GM20000 (cell line): Measurements from ENCODE around the gene SKI.

Experiments
- DNase-seq: peaks from one replicate; pipeline ENCODE4 v3.0.0; 2012; ENCODE audit warnings: low spot score
- CTCF ChIP-seq: IDR thresholded peaks from 2 replicates; pipeline ENCODE4 v1.5.1; 2012; ENCODE audit warnings: mild to moderate bottlenecking, control low read depth; ENCODE audit errors: extremely low read depth, missing control alignments

The SKI gene

GRCh38 chr1:2349806-2350205 lies 121.7 kb downstream of the SKI start:
- no peak for TF ChIP-seq CTCF
- DNase-seq, result no peak

GRCh38 chr1:2350501-2350900 lies 122.4 kb downstream of the SKI start:
- no peak for DNase-seq
- no peak for TF ChIP-seq CTCF

GRCh38 chr1:2350911-2351655 lies 123.0 kb downstream of the SKI start:
- DNase-seq, result no peak
- no peak for TF ChIP-seq CTCF

- no peak for TF ChIP-seq CTCF
- no peak for DNase-seq
Observed at GRCh38 chr1:2351723-2352122, 123.6 kb downstream of the SKI start.

GRCh38 chr1:2352341-2352896 lies 124.3 kb downstream of the SKI start:
- no peak for TF ChIP-seq CTCF
- no peak for DNase-seq

GRCh38 chr1:2352897-2353550 lies 124.9 kb downstream of the SKI start:
- no peak for DNase-seq
- TF ChIP-seq CTCF, result no peak
